Activated CD4-positive, alpha-beta T cell treated with anti-CD3 and anti-CD28 coated beads for 36 hours (primary cell): Measurements from ENCODE around the gene PDE9A. TPM values are rescaled to one million over a fixed set of nuclear protein-coding genes. Genes with fewer than 3 reads are reported as not detected.
A peak's percentile ranks its signal among the peaks of the same experiment; 100 is the strongest.

Source experiments
- ATAC-seq: fragments of 200-7000 bp; cut with Tn5 transposase; one replicate; pipeline ENCODE4 v1.10.0; 2021; ENCODE audit warnings: mild to moderate bottlenecking, moderate library complexity
- CTCF ChIA-PET: fragments of 350-600 bp; sonication (Branson Sonifier 250); formaldehyde crosslinking; loops from one replicate; lab custom pipeline; 2021; ENCODE audit warnings: antibody characterized with exemption; lab: Charles Lee
- POLR2A ChIA-PET: fragments of 350-600 bp; sonication (Branson Sonifier 250); formaldehyde crosslinking; loops from one replicate; lab custom pipeline; 2021; ENCODE audit warnings: antibody characterized with exemption, inconsistent platforms; lab: Charles Lee
- DNase-seq: peaks from one replicate; pipeline ENCODE4 v3.0.0-alpha.2; 2020
- H3K27ac Mint-ChIP-seq: one replicate; pipeline ENCODE4 v1.8.0; 2021; ENCODE audit warnings: mixed read lengths
- H3K27me3 Mint-ChIP-seq: one replicate; pipeline ENCODE4 v1.8.0; 2021; ENCODE audit warnings: mixed read lengths
- H3K36me3 Mint-ChIP-seq: one replicate; pipeline ENCODE4 v1.8.0; 2021; ENCODE audit warnings: low read depth, mixed read lengths
- H3K4me1 Mint-ChIP-seq: one replicate; pipeline ENCODE4 v1.8.0; 2021; ENCODE audit warnings: mixed read lengths
- H3K4me3 Mint-ChIP-seq: one replicate; pipeline ENCODE4 v1.8.0; 2021; ENCODE audit warnings: mild to moderate bottlenecking, moderate library complexity, mixed read lengths
- H3K9me3 Mint-ChIP-seq: one replicate; pipeline ENCODE4 v1.8.0; 2021; ENCODE audit warnings: low read depth, mixed read lengths
- intact Hi-C, 2 experiments: fragments of 100-400 bp; cut with DNase I in 1 of 2; cut with micrococcal nuclease in 1 of 2; formaldehyde crosslinking; loops; one replicate each; pipeline versions ENCODE4 v1.14.2 to v1.15.1; 2022 to 2024; cut with DNase I, micrococcal nuclease
- total RNA-seq, 2 experiments: library from RNA; stranded (reverse); gene quantifications; one replicate each; pipeline ENCODE4 v1.2.3, GENCODE V29; 2021

The PDE9A gene
- total RNA-seq, 2 experiments from 2014 or later: 7.1 to 7.3 TPM

DNA sequence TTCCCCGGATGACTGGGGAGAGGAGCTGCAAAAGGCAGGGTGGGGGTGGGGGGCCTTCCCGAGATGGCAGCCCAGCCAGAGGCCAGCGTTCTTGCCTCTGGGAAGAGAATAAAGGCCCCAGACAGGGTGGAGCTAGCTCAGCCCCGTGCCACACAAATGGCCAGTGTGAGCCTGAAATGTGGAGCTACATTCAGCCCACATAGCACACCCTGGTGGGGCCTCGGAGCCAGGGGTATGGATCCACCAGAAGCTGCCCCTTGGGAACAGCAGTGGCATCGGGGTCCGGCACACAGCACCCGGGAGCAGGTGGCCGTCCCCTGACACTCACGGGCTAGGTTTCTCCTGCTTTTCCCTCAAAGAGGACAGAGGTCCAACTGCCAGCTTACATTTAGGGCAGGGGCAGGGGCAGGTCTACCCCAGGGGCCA, 93.9 kb downstream of the PDE9A start:
- peak overlapping the region; percentile 41 for H3K4me3 Mint-ChIP-seq
- H3K27me3 Mint-ChIP-seq: no peaks in the 10 kb centered on the region
- H3K36me3 Mint-ChIP-seq: no peaks in the 10 kb centered on the region
- no peaks in the 10 kb centered on the region for H3K9me3 Mint-ChIP-seq
- intact Hi-C loops: loop anchor here (5.0 kb wide), 1 partner anchor 65 kb away; no protein-coding TSS in a partner anchor
- ATAC-seq: peak; percentile 39
- DNase-seq: no peak
- peaks cover 19% of the 10 kb centered on the region for H3K4me1 Mint-ChIP-seq
- CTCF ChIA-PET: interaction anchor here (0.9 to 1.4 kb wide), 4 partner anchors 9 to 93 kb away, joined by 3 to 4 read pairs (median 3); no protein-coding TSS in a partner anchor
- POLR2A ChIA-PET: interaction anchor here (2.2 kb wide), 1 partner anchor 9 kb away, joined by 8 read pairs; no protein-coding TSS in a partner anchor
- H3K27ac Mint-ChIP-seq: peak overlapping the region; percentile 91

DNA sequence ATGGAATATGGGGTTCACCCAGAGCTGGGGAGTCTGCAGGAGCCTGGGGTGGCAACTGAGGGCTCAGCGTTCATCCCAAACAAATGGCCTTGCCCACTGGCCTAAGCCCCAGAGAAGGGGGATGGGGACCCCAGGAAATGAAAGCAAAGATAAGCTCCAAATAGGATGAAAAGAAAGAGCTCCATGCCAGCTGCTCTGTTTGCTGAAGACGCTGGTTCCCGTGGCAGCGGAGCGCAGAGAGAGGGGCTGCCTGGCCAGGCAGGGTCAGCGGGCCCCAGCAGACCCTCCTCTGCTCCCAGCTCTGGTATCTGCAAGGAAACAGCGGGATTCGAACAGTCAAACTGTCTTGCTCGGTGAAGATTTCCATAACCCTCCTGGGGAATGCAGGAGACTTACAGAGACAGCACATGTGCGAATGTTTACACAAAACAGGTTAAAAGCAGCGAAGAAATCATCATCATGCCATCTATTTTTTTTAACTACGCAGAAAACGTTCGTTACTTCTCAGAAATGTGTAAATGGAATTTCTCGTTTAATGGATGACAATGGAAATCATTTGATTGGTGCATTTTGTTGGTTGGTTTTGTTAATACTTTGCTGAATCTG, 94.4 kb downstream of the PDE9A start:
- Mint-ChIP-seq H3K4me3 (no peak overlapping the region), H3K9me3 (no peaks in the 10 kb centered on the region), H3K4me1 (peaks cover 19% of the 10 kb centered on the region), H3K27me3 (no peaks in the 10 kb centered on the region), H3K36me3 (no peaks in the 10 kb centered on the region), H3K27ac (no peak overlapping the region)
- CTCF ChIA-PET: interaction anchor here (0.9 to 1.0 kb wide), 2 partner anchors 68 to 70 kb away, joined by 3 to 4 read pairs; no protein-coding TSS in a partner anchor
- POLR2A ChIA-PET: interaction anchor here (2.2 kb wide), 1 partner anchor 9 kb away, joined by 8 read pairs; no protein-coding TSS in a partner anchor
- no peak for DNase-seq
- no peak for ATAC-seq
- intact Hi-C loops: loop anchor here (5.0 kb wide), 1 partner anchor 66 kb away; no protein-coding TSS in a partner anchor

DNA sequence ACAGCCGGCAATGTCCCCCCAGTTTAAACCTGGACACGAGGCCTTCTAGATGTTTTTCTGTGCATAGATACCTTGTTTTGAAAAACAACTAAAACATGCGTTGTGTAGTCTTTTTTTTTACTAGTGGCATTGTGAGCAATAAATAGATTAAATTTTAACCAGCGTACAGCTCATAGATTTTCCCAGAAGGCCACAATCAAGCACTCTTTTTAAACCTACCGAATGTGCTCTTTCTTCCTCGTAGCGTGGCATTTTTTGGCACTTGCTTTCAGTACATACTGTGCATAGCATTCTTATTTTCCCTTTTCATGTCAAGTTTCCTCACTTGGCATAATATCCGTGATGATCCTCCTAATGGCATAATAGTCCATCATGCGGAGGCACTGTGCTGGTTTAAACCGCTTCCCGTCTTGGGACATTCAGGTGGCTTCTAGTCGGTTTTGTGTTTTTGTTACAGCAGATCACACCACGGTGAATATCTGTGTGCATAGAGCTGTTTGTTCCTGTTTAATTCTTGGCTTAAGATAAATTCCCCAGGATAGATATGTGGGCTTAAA, 95.3 kb downstream of the PDE9A start:
- Mint-ChIP-seq H3K27ac (no peak overlapping the region), H3K27me3 (no peaks in the 10 kb centered on the region), H3K36me3 (no peaks in the 10 kb centered on the region), H3K4me3 (no peak overlapping the region), H3K4me1 (peaks cover 19% of the 10 kb centered on the region), H3K9me3 (no peaks in the 10 kb centered on the region)
- intact Hi-C loops: loop anchor here (5.0 kb wide), 1 partner anchor 66 kb away; no protein-coding TSS in a partner anchor
- POLR2A ChIA-PET: no interaction called here
- no peak for ATAC-seq
- no peak for DNase-seq
- CTCF ChIA-PET: no interaction called here

DNA sequence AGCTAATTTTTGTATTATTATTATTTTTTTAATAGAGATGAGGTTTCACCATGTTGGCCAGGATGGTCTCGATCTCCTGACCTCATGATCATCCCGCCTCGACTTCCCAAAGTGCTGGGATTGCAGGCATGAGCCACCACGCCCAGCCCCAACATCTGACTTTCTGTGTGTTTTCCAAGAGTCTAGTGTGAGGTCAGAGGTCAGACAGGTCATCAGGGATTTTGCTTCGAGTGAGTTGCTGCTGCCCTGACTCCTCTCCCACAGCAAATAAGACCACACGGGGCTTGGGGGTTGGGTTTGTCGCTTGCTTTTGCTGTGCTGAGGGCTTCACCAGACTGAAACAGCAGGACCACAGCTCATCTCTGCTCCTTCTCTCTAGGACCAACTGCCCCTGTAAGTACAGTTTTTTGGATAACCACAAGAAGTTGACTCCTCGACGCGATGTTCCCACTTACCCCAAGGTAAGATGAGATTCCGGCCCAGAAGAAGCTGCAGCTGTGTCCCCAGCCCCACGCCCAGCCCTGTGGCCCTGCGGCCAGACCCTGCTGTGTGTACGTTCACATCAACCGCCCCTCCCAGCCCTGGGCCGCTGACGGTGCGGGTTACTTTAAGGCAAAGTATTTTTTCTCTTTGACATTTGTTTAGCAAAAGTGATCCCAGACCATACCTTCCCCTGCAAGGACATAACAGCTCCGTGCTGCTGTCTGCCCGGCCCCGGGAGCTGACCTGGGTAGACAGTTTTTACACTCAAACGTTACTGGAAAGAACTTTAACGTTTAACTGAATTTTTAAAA, 97.5 kb downstream of the PDE9A start:
- POLR2A ChIA-PET: no interaction called here
- CTCF ChIA-PET: no interaction called here

DNA sequence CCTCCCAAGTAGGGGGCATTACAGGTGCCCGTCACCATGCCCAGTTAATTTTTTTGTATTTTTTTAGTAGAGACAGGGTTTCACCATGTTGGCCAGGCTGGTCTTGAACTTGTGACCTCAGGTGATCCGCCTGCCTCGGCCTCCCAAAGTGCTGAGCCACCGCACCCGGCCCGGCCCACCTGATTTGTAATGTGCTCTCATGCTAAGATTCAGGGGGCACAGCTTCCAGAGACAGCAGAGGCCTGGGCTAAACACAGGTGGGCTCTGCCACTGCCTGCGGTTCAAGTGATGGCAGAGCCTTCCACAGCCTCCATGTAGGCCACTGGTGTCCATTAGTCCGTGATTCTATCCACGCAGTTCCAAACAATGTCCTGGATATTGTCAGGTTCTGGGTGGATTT, 98.4 kb downstream of the PDE9A start:
- DNase-seq: no peak
- Mint-ChIP-seq H3K9me3 (no peaks in the 10 kb centered on the region), H3K4me1 (peaks cover 8% of the 10 kb centered on the region), H3K27me3 (no peaks in the 10 kb centered on the region), H3K36me3 (no peaks in the 10 kb centered on the region), H3K4me3 (no peak overlapping the region), H3K27ac (no peak overlapping the region)
- no peak for ATAC-seq
- CTCF ChIA-PET: no interaction called here
- intact Hi-C loops: no loop called here
- POLR2A ChIA-PET: no interaction called here

More for the DNA sequence above, 97.5 kb downstream of the PDE9A start:
- no peak overlapping the region for H3K27ac Mint-ChIP-seq
- no peak overlapping the region for H3K4me3 Mint-ChIP-seq
- intact Hi-C loops: no loop called here
- DNase-seq: no peak
- H3K36me3 Mint-ChIP-seq: no peaks in the 10 kb centered on the region
- no peaks in the 10 kb centered on the region for H3K27me3 Mint-ChIP-seq
- peaks cover 18% of the 10 kb centered on the region for H3K4me1 Mint-ChIP-seq
- ATAC-seq: no peak
- H3K9me3 Mint-ChIP-seq: no peaks in the 10 kb centered on the region

DNA sequence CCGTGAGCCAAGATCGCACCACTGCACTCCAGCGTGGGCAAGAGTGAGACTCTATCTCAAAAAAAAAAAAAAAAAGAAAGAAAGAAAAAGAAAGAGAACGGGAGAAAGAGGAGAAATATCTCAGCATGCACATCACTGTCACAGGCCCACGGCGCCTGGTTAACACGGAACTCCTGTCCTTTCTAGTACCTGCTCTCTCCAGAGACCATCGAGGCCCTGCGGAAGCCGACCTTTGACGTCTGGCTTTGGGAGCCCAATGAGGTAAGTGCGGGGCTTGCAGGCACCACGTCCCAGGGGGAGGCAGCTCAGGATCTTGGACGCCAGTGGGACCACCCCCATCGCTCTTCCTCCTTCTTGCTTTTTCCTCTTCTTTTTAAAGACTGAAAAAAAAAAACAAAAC, 100.4 kb downstream of the PDE9A start:
- ChIA-PET CTCF (no interaction called here), POLR2A (no interaction called here)
- Mint-ChIP-seq H3K27me3 (no peaks in the 10 kb centered on the region), H3K9me3 (no peaks in the 10 kb centered on the region), H3K4me3 (no peak overlapping the region), H3K4me1 (no peaks in the 10 kb centered on the region), H3K27ac (no peak overlapping the region), H3K36me3 (no peaks in the 10 kb centered on the region)
- ATAC-seq: no peak
- intact Hi-C loops: no loop called here
- DNase-seq: no peak

DNA sequence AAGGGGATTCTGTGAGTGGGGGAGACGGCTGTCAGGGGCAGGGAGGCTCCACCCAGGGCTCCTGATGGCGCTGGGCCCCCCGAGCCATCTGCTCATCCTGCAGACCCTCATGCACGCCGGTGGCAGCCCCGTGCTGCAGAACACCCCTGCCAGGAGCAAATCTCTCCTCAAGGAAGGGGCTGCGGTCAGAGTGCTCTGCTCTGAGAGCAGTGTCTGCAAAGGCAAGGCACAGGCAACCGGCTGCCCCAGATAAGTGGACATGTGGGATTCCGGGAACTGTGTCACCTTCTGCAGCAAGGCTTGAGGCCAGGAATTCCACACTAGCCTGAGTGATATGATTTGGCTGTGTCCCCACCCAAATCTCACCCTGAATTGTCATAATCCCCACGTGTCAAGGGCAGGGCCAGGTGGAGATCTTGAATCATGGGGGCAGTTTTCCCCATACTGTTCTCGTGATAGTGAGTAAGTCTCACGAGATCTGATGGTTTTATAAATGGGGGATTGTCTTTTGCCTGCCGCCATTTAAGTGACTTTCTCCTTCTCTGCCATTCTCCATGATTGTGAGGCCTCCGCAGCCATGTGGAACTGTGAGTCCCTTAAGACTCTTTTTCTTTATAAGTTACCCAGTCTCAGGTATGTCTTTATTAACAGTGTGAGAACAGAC, 101.0 kb downstream of the PDE9A start:
- Mint-ChIP-seq H3K36me3 (no peaks in the 10 kb centered on the region), H3K27me3 (no peaks in the 10 kb centered on the region), H3K4me3 (no peak overlapping the region), H3K27ac (no peak overlapping the region), H3K4me1 (no peaks in the 10 kb centered on the region), H3K9me3 (no peaks in the 10 kb centered on the region)
- DNase-seq (no peak), ATAC-seq (no peak)
- POLR2A ChIA-PET: no interaction called here
- intact Hi-C loops: no loop called here
- CTCF ChIA-PET: interaction anchor here (1.1 kb wide), 1 partner anchor 37 kb away, joined by 4 read pairs; no protein-coding TSS in a partner anchor

DNA sequence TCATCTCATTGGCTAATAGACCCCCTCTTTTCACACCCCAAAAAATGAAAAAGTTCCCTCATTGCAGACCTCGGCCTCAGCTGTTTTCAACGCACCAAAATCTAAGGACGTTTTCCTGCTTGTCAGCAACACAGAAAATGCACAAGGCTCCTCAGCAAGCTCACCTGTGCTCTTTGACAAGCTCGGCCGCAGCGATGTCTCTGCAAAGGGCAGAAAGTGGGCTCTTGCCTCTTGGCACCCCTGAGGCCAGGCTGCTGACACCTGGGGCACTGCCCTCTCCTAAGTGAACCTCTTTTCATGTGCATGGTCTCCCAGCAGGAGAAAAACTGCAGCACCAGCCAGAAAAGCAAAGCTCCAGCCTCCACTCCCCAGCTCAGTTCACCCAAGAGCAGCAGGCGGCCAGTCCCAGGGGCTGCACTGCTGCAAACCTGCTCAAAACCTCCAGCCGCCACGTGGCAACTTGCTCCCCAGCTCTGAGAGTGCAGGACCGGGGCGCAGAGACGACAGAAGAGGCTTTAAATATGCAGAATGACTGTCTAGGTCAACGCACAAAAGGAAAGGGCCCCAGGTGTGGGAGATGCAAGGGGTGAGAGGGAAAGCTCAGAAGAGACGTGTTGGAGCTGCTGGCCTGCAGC, 101.7 kb downstream of the PDE9A start:
- CTCF ChIA-PET: interaction anchor here (1.1 kb wide), 1 partner anchor 38 kb away, joined by 4 read pairs; no protein-coding TSS in a partner anchor
- H3K4me1 Mint-ChIP-seq: no peaks in the 10 kb centered on the region
- DNase-seq (no peak), ATAC-seq (no peak)
- H3K4me3 Mint-ChIP-seq: no peak overlapping the region
- no peaks in the 10 kb centered on the region for H3K27me3 Mint-ChIP-seq
- no peaks in the 10 kb centered on the region for H3K9me3 Mint-ChIP-seq
- POLR2A ChIA-PET: no interaction called here
- intact Hi-C loops: no loop called here
- no peak overlapping the region for H3K27ac Mint-ChIP-seq
- no peaks in the 10 kb centered on the region for H3K36me3 Mint-ChIP-seq

DNA sequence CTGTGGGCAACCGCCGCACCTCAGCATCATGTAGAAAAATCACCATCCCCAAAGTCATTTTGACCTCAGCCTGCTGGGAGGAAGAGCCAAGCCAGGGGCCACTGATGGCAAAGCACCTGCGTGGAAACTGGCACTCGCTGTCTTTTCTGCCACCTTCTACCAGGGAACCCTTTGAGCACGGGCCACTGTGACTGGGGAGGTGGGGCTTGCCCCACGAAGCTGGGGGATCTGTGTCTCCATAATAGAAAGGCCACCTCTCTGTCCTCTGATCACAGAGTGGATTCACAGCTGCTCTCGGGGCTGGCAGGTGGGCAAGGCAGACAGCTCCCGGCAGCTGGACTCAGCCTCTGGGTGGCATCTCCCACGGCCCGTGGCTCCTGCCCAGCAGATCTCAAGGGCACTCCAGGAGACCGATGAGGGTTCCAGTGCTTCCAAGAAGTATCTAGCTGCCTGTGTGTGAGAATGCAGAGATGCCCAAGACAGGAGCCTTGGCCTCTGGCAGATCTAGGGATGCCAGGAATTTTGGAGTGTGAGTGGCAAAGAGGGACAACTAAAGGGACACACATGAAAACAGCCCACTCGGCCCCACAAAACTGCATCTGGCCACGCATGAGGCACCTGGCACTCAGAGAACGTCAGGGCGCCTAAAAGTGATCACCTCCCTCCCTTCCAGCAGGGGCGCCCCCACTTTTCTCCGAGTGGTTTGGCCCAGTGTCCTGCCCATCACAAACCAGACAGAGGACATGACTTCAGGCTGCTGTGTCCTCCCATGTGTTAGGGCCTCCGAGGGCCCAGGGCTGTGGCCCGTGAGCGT, 102.6 kb downstream of the PDE9A start:
- Mint-ChIP-seq H3K4me1 (no peaks in the 10 kb centered on the region), H3K9me3 (no peaks in the 10 kb centered on the region), H3K27me3 (no peaks in the 10 kb centered on the region), H3K4me3 (no peak overlapping the region), H3K36me3 (no peaks in the 10 kb centered on the region), H3K27ac (no peak overlapping the region)
- ChIA-PET POLR2A (no interaction called here), CTCF (interaction anchor here (1.1 kb wide), 1 partner anchor 39 kb away, joined by 4 read pairs; no protein-coding TSS in a partner anchor)
- no peak for DNase-seq
- no peak for ATAC-seq
- intact Hi-C loops: no loop called here

DNA sequence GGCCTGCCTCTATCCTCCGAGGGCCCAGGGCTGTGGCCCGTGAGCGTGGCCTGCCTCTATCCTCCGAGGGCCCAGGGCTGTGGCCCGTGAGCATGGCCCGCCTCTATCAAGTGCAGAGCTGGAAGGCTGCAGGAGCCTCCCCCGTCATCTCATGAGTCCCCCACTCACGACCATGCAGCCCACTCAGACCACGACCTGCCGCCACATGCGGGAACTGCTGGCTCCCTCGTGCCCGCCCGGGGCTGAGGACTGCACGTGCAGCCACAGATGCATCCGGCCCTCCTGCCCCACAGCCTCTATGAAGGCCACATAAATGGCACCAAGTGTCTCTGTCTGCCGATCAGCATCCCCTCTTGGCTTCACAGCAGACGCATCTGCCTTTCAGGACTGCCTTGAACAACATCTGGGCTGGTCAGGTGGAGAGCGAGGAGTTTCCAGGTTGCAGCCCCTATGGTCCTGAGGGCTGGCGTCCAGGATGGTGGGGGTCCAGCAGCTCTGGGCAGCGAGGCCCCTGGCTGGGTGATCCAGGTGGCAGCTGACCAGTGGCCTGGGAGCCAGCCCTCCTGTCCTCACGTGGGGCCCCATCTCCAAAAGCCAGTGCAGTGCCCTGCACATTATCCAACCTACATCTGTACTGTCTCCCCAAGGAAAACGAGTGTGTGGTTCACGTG, 103.3 kb downstream of the PDE9A start:
- H3K36me3 Mint-ChIP-seq: no peaks in the 10 kb centered on the region
- H3K9me3 Mint-ChIP-seq: no peaks in the 10 kb centered on the region
- POLR2A ChIA-PET: interaction anchor here (0.6 kb wide), 1 partner anchor 72 kb away, joined by 3 read pairs; no protein-coding TSS in a partner anchor
- DNase-seq (no peak), ATAC-seq (no peak)
- H3K27me3 Mint-ChIP-seq: no peaks in the 10 kb centered on the region
- intact Hi-C loops: no loop called here
- H3K27ac Mint-ChIP-seq: no peak overlapping the region
- no peaks in the 10 kb centered on the region for H3K4me1 Mint-ChIP-seq
- H3K4me3 Mint-ChIP-seq: no peak overlapping the region
- CTCF ChIA-PET: no interaction called here
